B cell (primary cell): ENCODE results near the gene ODC1. TPM values are rescaled to one million over a fixed set of nuclear protein-coding genes. Genes with fewer than 3 reads are reported as not detected.

Source experiments
- ATAC-seq: fragments of 200-7000 bp; cut with Tn5 transposase; one replicate; pipeline ENCODE4 v1.10.0; 2021; ENCODE audit warnings: low read depth, mild to moderate bottlenecking, moderate number of reproducible peaks, moderate library complexity
- CTCF ChIA-PET: fragments of 350-600 bp; sonication (Branson Sonifier 250); formaldehyde crosslinking; loops from one replicate; lab custom pipeline; 2021; ENCODE audit warnings: antibody characterized with exemption, inconsistent platforms; lab: Charles Lee
- POLR2A ChIA-PET: fragments of 350-600 bp; sonication (Branson Sonifier 250); formaldehyde crosslinking; loops from one replicate; lab custom pipeline; 2021; ENCODE audit warnings: antibody characterized with exemption; lab: Charles Lee
- DNase-seq: peaks from one replicate; pipeline ENCODE4 v3.0.0; 2013
- H2AFZ ChIP-seq: 2 replicates; pipeline ENCODE4 v1.6.1; 2012; ENCODE audit warnings: mild to moderate bottlenecking, low read depth, low read length; ENCODE audit not compliant: insufficient read depth, poor library complexity, severe bottlenecking
- H3K27ac ChIP-seq, 2 donors: 1 replicate in 1 of 2; 2 replicates in 1 of 2; pipeline ENCODE4 v1.5.1; 2012 to 2013; ENCODE audit warnings: low read length in 2 of 2, mild to moderate bottlenecking in 2 of 2, moderate library complexity in 1 of 2
- H3K27me3 ChIP-seq, 4 experiments: fragments of 200-600 bp in 1 of 4; sonication (generic) in 1 of 4; replicated peaks in 1 of 4; 1 replicate in 2 of 4; 2 replicates in 2 of 4; pipeline versions ENCODE4 v1.6.1 to v1.7.0; 2013 to 2016; ENCODE audit warnings: low read length in 3 of 4, mild to moderate bottlenecking in 2 of 4, mixed read lengths in 1 of 4, moderate library complexity in 1 of 4; ENCODE audit not compliant: insufficient read depth in 4 of 4, control insufficient read depth in 3 of 4; ENCODE audit errors: control extremely low read depth in 1 of 4
- H3K36me3 ChIP-seq, 2 experiments: replicated peaks in 1 of 2; 1 replicate in 1 of 2; 2 replicates in 1 of 2; pipeline versions ENCODE4 v1.6.1 to v1.7.1; 2013; ENCODE audit warnings: low read length in 1 of 2; ENCODE audit not compliant: insufficient read depth in 2 of 2, control insufficient read depth in 1 of 2; ENCODE audit errors: control extremely low read depth in 1 of 2, extremely low read depth in 1 of 2
- H3K4me1 ChIP-seq, 2 donors: fragments of 200-600 bp in 1 of 2; sonication (generic) in 1 of 2; 1 replicate in 1 of 2; 2 replicates in 1 of 2; pipeline versions ENCODE4 v1.5.1 to v1.6.1; 2013 to 2017; ENCODE audit warnings: low read length in 2 of 2; ENCODE audit not compliant: control insufficient read depth in 2 of 2, insufficient read depth in 2 of 2
- H3K4me2 ChIP-seq: replicated peaks from 2 replicates; pipeline ENCODE3; 2012; ENCODE audit warnings: mild to moderate bottlenecking, low read depth, low read length; ENCODE audit not compliant: poor library complexity, severe bottlenecking
- H3K4me3 ChIP-seq, 5 experiments: fragments of 200-600 bp in 1 of 5; sonication (generic) in 1 of 5; 1 replicate in 3 of 5; 2 replicates in 2 of 5; pipeline versions ENCODE4 v1.5.1 to v1.7.0; 2011 to 2016; ENCODE audit warnings: low read length in 4 of 5, mild to moderate bottlenecking in 4 of 5, low read depth in 2 of 5, control low read depth in 1 of 5, moderate library complexity in 1 of 5; ENCODE audit not compliant: insufficient read depth in 1 of 5; ENCODE audit errors: control extremely low read depth in 1 of 5, extremely low read depth in 1 of 5
- H3K79me2 ChIP-seq: fragments of 200-600 bp; sonication (generic); one replicate; pipeline ENCODE4 v1.6.0; 2016; ENCODE audit warnings: low read length; ENCODE audit not compliant: control insufficient read depth, insufficient read depth
- H3K9ac ChIP-seq: fragments of 200-600 bp; sonication (generic); 2 replicates; pipeline ENCODE4 v1.6.1; 2017; ENCODE audit warnings: mild to moderate bottlenecking, low read length, moderate library complexity
- H3K9me3 ChIP-seq, 3 donors: one replicate each; pipeline versions ENCODE4 v1.6.1 to v1.7.1; 2013; ENCODE audit warnings: low read length in 2 of 3; ENCODE audit not compliant: control insufficient read depth in 2 of 3, insufficient read depth in 1 of 3; ENCODE audit errors: control extremely low read depth in 1 of 3
- H4K20me1 ChIP-seq: 2 replicates; pipeline ENCODE4 v1.6.0; 2012; ENCODE audit warnings: mild to moderate bottlenecking, low read length; ENCODE audit not compliant: insufficient read depth, control insufficient read depth, poor library complexity, severe bottlenecking
- H3K27ac Mint-ChIP-seq: one replicate; pipeline ENCODE4 v1.8.0; 2021; ENCODE audit warnings: mixed read lengths
- H3K27me3 Mint-ChIP-seq: one replicate; pipeline ENCODE4 v1.8.0; 2021; ENCODE audit warnings: mixed read lengths
- H3K4me1 Mint-ChIP-seq: one replicate; pipeline ENCODE4 v1.8.0; 2021; ENCODE audit warnings: mixed read lengths
- H3K4me3 Mint-ChIP-seq: one replicate; pipeline ENCODE4 v1.8.0; 2021; ENCODE audit warnings: mixed read lengths
- H3K9me3 Mint-ChIP-seq: one replicate; pipeline ENCODE4 v1.8.0; 2022; ENCODE audit warnings: mixed read lengths; ENCODE audit not compliant: insufficient read depth
- EZH2 ChIP-seq: IDR thresholded peaks from 2 replicates; pipeline ENCODE4 v1.6.1; 2012; ENCODE audit warnings: borderline replicate concordance, low read depth, mild to moderate bottlenecking, moderate library complexity, low read length; ENCODE audit not compliant: insufficient read depth, poor library complexity, severe bottlenecking
- WGBS: methylation state at CpG from one replicate; pipeline ENCODE4 v1.1.5; 2013; ENCODE audit warnings: missing lambda C conversion rate; ENCODE audit not compliant: insufficient coverage; 5-methylcytosine and 5-hydroxymethylcytosine counted together
- intact Hi-C: fragments of 100-400 bp; cut with micrococcal nuclease; formaldehyde crosslinking; loops from one replicate; pipeline ENCODE4 v1.10.0; 2022
- polyA plus RNA-seq: library from polyadenylated mRNA; depleted of rRNA; stranded (reverse); fragments of >200 nt; gene quantifications from 2 replicates; pipeline ENCODE4 v1.2.3, GENCODE V29; 2012
- total RNA-seq, 2 donors: library from RNA; stranded (reverse); fragments of 120-200 nt in 1 of 2; gene quantifications; 1 replicate in 1 of 2; 2 replicates in 1 of 2; pipeline versions ENCODE4 v1.2.3 to v1.2.4, GENCODE V29; 2013 to 2022
- TF ChIP-seq, protein P1 (sequence below): fragments of 200-600 bp; IDR thresholded peaks from one replicate; pipeline ENCODE4 v1.8.0; 2022; ENCODE audit warnings: antibody characterized with exemption, mild to moderate bottlenecking

Gene ODC1
- total and polyA plus RNA-seq, 2 donors (not counting 1 experiment from before 2014, with no cell fraction given): 88.7 to 171 TPM

DNA sequence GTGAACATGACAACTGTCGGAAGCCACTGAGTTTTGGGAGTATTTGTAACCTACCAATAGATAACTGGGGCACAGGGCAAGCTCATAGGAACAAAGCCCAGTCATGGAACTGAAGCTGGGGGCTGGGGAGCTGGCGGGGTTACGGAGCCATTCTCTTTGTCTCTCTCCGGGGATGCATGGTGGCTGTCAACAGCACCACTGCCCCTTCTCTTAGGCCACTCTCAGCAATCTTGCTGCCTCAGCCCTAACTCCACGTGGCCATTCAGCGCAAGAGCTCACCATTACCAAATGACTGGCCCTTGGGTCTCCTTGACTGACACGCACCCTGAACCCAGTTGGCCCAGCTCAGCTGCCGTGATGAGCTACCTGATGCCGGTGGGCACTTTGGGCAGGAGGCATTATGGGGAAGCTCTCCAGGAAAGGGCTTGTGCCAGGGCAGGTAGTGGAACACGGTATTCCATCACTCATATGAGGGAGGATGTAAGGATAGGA lies 33.6 kb upstream of the ODC1 start:
- H3K9ac ChIP-seq: no peak overlapping the region
- H3K4me2 ChIP-seq: no peak overlapping the region
- H3K36me3 ChIP-seq: no peaks in the 10 kb centered on the region
- ChIA-PET POLR2A (interaction anchor here (0.6 kb wide), 1 partner anchor 17 kb away, joined by 3 read pairs; no protein-coding TSS in a partner anchor), CTCF (interaction anchor here (1.0 kb wide), 1 partner anchor 410 kb away, joined by 3 read pairs; no protein-coding TSS in a partner anchor)
- H3K4me3 ChIP-seq: no peak overlapping the region
- intact Hi-C loops: no loop called here
- H3K27me3 Mint-ChIP-seq: peaks cover 21% of the 10 kb centered on the region
- no peaks in the 10 kb centered on the region for H3K9me3 ChIP-seq
- peaks cover 0 to 15% (median 2%) of the 10 kb centered on the region in 4 experiments for H3K27me3 ChIP-seq
- no peak for TF ChIP-seq EZH2
- TF ChIP-seq, protein P1, sequence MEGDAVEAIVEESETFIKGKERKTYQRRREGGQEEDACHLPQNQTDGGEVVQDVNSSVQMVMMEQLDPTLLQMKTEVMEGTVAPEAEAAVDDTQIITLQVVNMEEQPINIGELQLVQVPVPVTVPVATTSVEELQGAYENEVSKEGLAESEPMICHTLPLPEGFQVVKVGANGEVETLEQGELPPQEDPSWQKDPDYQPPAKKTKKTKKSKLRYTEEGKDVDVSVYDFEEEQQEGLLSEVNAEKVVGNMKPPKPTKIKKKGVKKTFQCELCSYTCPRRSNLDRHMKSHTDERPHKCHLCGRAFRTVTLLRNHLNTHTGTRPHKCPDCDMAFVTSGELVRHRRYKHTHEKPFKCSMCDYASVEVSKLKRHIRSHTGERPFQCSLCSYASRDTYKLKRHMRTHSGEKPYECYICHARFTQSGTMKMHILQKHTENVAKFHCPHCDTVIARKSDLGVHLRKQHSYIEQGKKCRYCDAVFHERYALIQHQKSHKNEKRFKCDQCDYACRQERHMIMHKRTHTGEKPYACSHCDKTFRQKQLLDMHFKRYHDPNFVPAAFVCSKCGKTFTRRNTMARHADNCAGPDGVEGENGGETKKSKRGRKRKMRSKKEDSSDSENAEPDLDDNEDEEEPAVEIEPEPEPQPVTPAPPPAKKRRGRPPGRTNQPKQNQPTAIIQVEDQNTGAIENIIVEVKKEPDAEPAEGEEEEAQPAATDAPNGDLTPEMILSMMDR: no peak
- no peaks in the 10 kb centered on the region for H3K79me2 ChIP-seq
- H2AFZ ChIP-seq: no peak overlapping the region
- WGBS: 96% methylated on average over 9 of the region's 10 CpGs
- no peak overlapping the region for H3K27ac ChIP-seq
- H3K27ac Mint-ChIP-seq: no peak overlapping the region
- no peak overlapping the region for H3K4me3 Mint-ChIP-seq
- no peaks in the 10 kb centered on the region for H3K9me3 Mint-ChIP-seq
- peaks cover 18% of the 10 kb centered on the region for H3K4me1 Mint-ChIP-seq
- no peaks in the 10 kb centered on the region for H4K20me1 ChIP-seq
- no peaks in the 10 kb centered on the region for H3K4me1 ChIP-seq
- DNase-seq: no peak
- ATAC-seq: no peak

DNA sequence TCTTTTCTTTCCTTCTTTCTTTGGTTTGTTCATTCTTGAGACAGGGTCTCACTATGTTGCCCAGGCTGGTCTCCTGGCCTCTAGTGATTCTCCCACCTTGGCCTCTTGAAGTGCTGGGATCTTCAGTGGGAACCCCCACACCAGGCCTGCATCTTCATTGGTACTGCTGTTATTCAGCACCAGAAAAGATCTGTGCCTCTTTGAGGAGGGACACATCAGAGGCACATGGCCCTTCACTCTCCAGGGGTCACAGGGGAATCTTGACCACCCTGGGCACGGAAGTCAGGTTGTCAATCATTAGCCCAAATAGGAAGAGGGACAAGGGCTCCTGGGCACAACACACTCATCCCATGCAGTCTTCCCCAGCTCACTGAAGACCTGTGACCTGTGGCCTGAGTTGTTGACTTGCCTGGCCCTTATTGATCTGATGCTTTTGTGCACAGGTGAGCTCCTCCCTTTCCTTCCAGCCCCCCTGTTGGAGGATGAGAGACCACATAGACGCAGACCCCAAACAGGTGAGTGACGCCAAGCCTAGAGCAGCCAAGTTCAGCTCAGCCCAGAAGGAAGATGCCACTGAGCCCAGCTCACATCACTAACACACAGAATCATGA lies 33.0 kb upstream of the ODC1 start:
- Histone ChIP-seq H3K4me3 (no peak overlapping the region), H3K9ac (no peak overlapping the region), H3K4me1 (no peaks in the 10 kb centered on the region), H3K79me2 (no peaks in the 10 kb centered on the region), H3K36me3 (no peaks in the 10 kb centered on the region), H3K9me3 (no peaks in the 10 kb centered on the region), H2AFZ (no peak overlapping the region), H3K27ac (no peak overlapping the region), H3K27me3 (peaks cover 0 to 14% (median 2%) of the 10 kb centered on the region in 4 experiments), H3K4me2 (no peak overlapping the region), H4K20me1 (no peaks in the 10 kb centered on the region)
- WGBS: 70% methylated on average over 3 of the region's 3 CpGs
- Mint-ChIP-seq H3K4me1 (peaks cover 18% of the 10 kb centered on the region), H3K27me3 (peaks cover 21% of the 10 kb centered on the region), H3K9me3 (no peaks in the 10 kb centered on the region), H3K4me3 (no peak overlapping the region), H3K27ac (no peak overlapping the region)
- ATAC-seq (no peak), DNase-seq (no peak)
- ChIA-PET POLR2A (interaction anchor here (0.6 kb wide), 1 partner anchor 16 kb away, joined by 3 read pairs; no protein-coding TSS in a partner anchor), CTCF (interaction anchor here (1.0 kb wide), 1 partner anchor 409 kb away, joined by 3 read pairs; no protein-coding TSS in a partner anchor)
- TF ChIP-seq, protein P1: no peak
- TF ChIP-seq EZH2: no peak
- intact Hi-C loops: no loop called here
